HEK293 (cell line): Measurements from ENCODE around the gene SLC35F3.
A peak's percentile ranks its signal among the peaks of the same experiment; 100 is the strongest.

Experiments used
- GLI4 ChIP-seq: fragments of 450-650 bp; formaldehyde crosslinking; IDR thresholded peaks from 2 replicates; pipeline ENCODE4 v1.5.1; 2016; ENCODE audit warnings: missing biosample characterization, missing genetic modification characterization
- GLIS1 ChIP-seq: fragments of 450-650 bp; formaldehyde crosslinking; IDR thresholded peaks from 2 replicates; pipeline ENCODE4 v1.5.1; 2016; ENCODE audit warnings: missing biosample characterization, missing genetic modification characterization
- TCF7L2 ChIP-seq: IDR thresholded peaks from 2 replicates; pipeline ENCODE4 v1.6.1; 2011; ENCODE audit warnings: low read depth, mild to moderate bottlenecking, inconsistent platforms, low read length, moderate library complexity, borderline replicate concordance
- YY1 ChIP-seq: fragments of 450-650 bp; formaldehyde crosslinking; IDR thresholded peaks from 2 replicates; pipeline ENCODE4 v1.5.1; 2018; ENCODE audit warnings: missing biosample characterization, missing genetic modification characterization
- ZBTB17 ChIP-seq: fragments of 450-650 bp; formaldehyde crosslinking; IDR thresholded peaks from 2 replicates; pipeline ENCODE4 v1.5.1; 2016; ENCODE audit warnings: missing biosample characterization, missing genetic modification characterization
- ZNF184 ChIP-seq: fragments of 450-650 bp; IDR thresholded peaks from 2 replicates; pipeline ENCODE4 v1.5.1; 2018; ENCODE audit warnings: missing biosample characterization, mild to moderate bottlenecking, missing genetic modification characterization
- ZNF202 ChIP-seq: fragments of 450-650 bp; formaldehyde crosslinking; IDR thresholded peaks from 2 replicates; pipeline ENCODE4 v1.5.1; 2016; ENCODE audit warnings: missing biosample characterization, missing genetic modification characterization, borderline replicate concordance
- ZNF221 ChIP-seq: fragments of 450-650 bp; formaldehyde crosslinking; IDR thresholded peaks from 2 replicates; pipeline ENCODE4 v1.5.1; 2017; ENCODE audit warnings: missing biosample characterization, missing genetic modification characterization, borderline replicate concordance
- ZNF266 ChIP-seq: fragments of 450-650 bp; formaldehyde crosslinking; IDR thresholded peaks from 2 replicates; pipeline ENCODE4 v1.5.1; 2016; ENCODE audit warnings: missing biosample characterization, missing genetic modification characterization, low read depth
- ZNF335 ChIP-seq: fragments of 450-650 bp; formaldehyde crosslinking; conservative IDR thresholded peaks from 2 replicates; pipeline ENCODE4 v1.5.1; 2016; ENCODE audit warnings: missing biosample characterization, missing genetic modification characterization
- ZNF350 ChIP-seq: fragments of 450-650 bp; formaldehyde crosslinking; IDR thresholded peaks from 2 replicates; pipeline ENCODE4 v1.5.0; 2017; ENCODE audit warnings: missing biosample characterization, mild to moderate bottlenecking, missing genetic modification characterization
- ZNF404 ChIP-seq: fragments of 450-650 bp; formaldehyde crosslinking; IDR thresholded peaks from 2 replicates; pipeline ENCODE4 v1.5.1; 2017; ENCODE audit warnings: missing biosample characterization, missing genetic modification characterization
- ZNF514 ChIP-seq: fragments of 450-650 bp; formaldehyde crosslinking; IDR thresholded peaks from 2 replicates; pipeline ENCODE4 v1.5.1; 2016; ENCODE audit warnings: missing biosample characterization, missing genetic modification characterization
- ZNF654 ChIP-seq: fragments of 450-650 bp; formaldehyde crosslinking; IDR thresholded peaks from 2 replicates; pipeline ENCODE4 v1.5.1; 2016; ENCODE audit warnings: low read depth, missing biosample characterization, missing genetic modification characterization
- ZNF658 ChIP-seq: fragments of 450-650 bp; formaldehyde crosslinking; IDR thresholded peaks from 2 replicates; pipeline ENCODE4; 2016; ENCODE audit warnings: missing biosample characterization, missing genetic modification characterization
- ZNF670 ChIP-seq: fragments of 450-650 bp; formaldehyde crosslinking; IDR thresholded peaks from 2 replicates; pipeline ENCODE4 v1.5.1; 2016; ENCODE audit warnings: missing biosample characterization, missing genetic modification characterization, low read depth
- TF ChIP-seq, protein P1 (sequence below): fragments of 450-650 bp; formaldehyde crosslinking; IDR thresholded peaks from 2 replicates; pipeline ENCODE4 v1.5.1; 2016; ENCODE audit warnings: missing biosample characterization, missing genetic modification characterization, borderline replicate concordance
- TF ChIP-seq, protein P2 (sequence below): fragments of 450-650 bp; formaldehyde crosslinking; optimal IDR thresholded peaks from 2 replicates; pipeline ENCODE3; 2016; ENCODE audit warnings: missing biosample characterization, mild to moderate bottlenecking, missing genetic modification characterization
- TF ChIP-seq, protein P3 (sequence below): fragments of 450-650 bp; formaldehyde crosslinking; IDR thresholded peaks from 2 replicates; pipeline ENCODE4 v1.5.1; 2016; ENCODE audit warnings: missing biosample characterization, missing genetic modification characterization
- TF ChIP-seq, protein P4 (sequence below): fragments of 450-650 bp; formaldehyde crosslinking; IDR thresholded peaks from 2 replicates; pipeline ENCODE4 v1.5.1; 2016; ENCODE audit warnings: missing biosample characterization, missing genetic modification characterization
- TF ChIP-seq, protein P5 (sequence below): sonication (generic); formaldehyde crosslinking; IDR thresholded peaks from 2 replicates; pipeline ENCODE4 v1.8.1; 2022; ENCODE audit warnings: mild to moderate bottlenecking, moderate library complexity, missing genetic modification reagents
- TF ChIP-seq, protein P6 (sequence below): fragments of 450-650 bp; formaldehyde crosslinking; IDR thresholded peaks from 2 replicates; pipeline ENCODE4 v1.5.1; 2017; ENCODE audit warnings: missing biosample characterization, missing genetic modification characterization
- TF ChIP-seq, protein P7 (sequence below): fragments of 450-650 bp; formaldehyde crosslinking; IDR thresholded peaks from 2 replicates; pipeline ENCODE4 v1.5.1; 2016; ENCODE audit warnings: missing biosample characterization, missing genetic modification characterization

SLC35F3 gene

DNA sequence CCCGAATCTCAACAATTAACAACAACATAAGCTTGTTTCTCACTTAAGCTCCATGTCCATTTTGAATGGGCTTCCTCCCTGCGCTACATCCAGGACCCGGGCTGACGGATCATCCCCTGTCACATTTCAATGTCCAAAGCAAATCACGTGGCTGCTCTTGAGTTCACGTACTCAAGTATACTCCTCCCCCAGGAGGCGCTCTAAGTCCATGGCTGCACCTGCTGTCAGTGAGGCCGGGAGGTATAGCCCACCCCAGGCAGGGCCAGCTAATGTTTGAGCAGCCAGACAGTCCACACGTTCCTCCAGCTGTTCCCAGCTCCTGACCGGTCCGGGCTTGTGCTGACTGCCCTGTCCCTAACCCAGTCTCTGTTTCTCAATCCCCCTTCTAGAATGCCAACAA is 220.8 kb downstream of the SLC35F3 start (continued):
- TF ChIP-seq, protein P1, sequence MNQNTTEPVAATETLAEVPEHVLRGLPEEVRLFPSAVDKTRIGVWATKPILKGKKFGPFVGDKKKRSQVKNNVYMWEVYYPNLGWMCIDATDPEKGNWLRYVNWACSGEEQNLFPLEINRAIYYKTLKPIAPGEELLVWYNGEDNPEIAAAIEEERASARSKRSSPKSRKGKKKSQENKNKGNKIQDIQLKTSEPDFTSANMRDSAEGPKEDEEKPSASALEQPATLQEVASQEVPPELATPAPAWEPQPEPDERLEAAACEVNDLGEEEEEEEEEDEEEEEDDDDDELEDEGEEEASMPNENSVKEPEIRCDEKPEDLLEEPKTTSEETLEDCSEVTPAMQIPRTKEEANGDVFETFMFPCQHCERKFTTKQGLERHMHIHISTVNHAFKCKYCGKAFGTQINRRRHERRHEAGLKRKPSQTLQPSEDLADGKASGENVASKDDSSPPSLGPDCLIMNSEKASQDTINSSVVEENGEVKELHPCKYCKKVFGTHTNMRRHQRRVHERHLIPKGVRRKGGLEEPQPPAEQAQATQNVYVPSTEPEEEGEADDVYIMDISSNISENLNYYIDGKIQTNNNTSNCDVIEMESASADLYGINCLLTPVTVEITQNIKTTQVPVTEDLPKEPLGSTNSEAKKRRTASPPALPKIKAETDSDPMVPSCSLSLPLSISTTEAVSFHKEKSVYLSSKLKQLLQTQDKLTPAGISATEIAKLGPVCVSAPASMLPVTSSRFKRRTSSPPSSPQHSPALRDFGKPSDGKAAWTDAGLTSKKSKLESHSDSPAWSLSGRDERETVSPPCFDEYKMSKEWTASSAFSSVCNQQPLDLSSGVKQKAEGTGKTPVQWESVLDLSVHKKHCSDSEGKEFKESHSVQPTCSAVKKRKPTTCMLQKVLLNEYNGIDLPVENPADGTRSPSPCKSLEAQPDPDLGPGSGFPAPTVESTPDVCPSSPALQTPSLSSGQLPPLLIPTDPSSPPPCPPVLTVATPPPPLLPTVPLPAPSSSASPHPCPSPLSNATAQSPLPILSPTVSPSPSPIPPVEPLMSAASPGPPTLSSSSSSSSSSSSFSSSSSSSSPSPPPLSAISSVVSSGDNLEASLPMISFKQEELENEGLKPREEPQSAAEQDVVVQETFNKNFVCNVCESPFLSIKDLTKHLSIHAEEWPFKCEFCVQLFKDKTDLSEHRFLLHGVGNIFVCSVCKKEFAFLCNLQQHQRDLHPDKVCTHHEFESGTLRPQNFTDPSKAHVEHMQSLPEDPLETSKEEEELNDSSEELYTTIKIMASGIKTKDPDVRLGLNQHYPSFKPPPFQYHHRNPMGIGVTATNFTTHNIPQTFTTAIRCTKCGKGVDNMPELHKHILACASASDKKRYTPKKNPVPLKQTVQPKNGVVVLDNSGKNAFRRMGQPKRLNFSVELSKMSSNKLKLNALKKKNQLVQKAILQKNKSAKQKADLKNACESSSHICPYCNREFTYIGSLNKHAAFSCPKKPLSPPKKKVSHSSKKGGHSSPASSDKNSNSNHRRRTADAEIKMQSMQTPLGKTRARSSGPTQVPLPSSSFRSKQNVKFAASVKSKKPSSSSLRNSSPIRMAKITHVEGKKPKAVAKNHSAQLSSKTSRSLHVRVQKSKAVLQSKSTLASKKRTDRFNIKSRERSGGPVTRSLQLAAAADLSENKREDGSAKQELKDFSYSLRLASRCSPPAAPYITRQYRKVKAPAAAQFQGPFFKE (tag by site-specific recombination): no peak
- TF ChIP-seq, protein P2, sequence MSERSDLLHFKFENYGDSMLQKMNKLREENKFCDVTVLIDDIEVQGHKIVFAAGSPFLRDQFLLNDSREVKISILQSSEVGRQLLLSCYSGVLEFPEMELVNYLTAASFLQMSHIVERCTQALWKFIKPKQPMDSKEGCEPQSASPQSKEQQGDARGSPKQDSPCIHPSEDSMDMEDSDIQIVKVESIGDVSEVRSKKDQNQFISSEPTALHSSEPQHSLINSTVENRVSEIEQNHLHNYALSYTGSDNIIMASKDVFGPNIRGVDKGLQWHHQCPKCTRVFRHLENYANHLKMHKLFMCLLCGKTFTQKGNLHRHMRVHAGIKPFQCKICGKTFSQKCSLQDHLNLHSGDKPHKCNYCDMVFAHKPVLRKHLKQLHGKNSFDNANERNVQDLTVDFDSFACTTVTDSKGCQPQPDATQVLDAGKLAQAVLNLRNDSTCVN (tag by site-specific recombination): no peak
- TF ChIP-seq ZNF266 (tag by site-specific recombination) (no peak), ZNF654 (tag by site-specific recombination) (no peak), GLI4 (tag by site-specific recombination) (no peak), ZBTB17 (tag by site-specific recombination) (peak; percentile 50), ZNF658 (no peak), ZNF350 (no peak), GLIS1 (tag by site-specific recombination) (peak; percentile 72; the same call in 1 of the 2 replicates), ZNF670 (tag by site-specific recombination) (no peak), ZNF335 (tag by site-specific recombination) (no peak; the same call in none of the 2 replicates), ZNF202 (tag by site-specific recombination) (no peak), ZNF514 (tag by site-specific recombination) (no peak), ZNF221 (no peak), YY1 (tag by site-specific recombination) (no peak), ZNF184 (no peak), TCF7L2 (no peak), ZNF404 (no peak)
- TF ChIP-seq, protein P3, sequence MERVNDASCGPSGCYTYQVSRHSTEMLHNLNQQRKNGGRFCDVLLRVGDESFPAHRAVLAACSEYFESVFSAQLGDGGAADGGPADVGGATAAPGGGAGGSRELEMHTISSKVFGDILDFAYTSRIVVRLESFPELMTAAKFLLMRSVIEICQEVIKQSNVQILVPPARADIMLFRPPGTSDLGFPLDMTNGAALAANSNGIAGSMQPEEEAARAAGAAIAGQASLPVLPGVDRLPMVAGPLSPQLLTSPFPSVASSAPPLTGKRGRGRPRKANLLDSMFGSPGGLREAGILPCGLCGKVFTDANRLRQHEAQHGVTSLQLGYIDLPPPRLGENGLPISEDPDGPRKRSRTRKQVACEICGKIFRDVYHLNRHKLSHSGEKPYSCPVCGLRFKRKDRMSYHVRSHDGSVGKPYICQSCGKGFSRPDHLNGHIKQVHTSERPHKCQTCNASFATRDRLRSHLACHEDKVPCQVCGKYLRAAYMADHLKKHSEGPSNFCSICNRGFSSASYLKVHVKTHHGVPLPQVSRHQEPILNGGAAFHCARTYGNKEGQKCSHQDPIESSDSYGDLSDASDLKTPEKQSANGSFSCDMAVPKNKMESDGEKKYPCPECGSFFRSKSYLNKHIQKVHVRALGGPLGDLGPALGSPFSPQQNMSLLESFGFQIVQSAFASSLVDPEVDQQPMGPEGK: no peak
- TF ChIP-seq, protein P4, sequence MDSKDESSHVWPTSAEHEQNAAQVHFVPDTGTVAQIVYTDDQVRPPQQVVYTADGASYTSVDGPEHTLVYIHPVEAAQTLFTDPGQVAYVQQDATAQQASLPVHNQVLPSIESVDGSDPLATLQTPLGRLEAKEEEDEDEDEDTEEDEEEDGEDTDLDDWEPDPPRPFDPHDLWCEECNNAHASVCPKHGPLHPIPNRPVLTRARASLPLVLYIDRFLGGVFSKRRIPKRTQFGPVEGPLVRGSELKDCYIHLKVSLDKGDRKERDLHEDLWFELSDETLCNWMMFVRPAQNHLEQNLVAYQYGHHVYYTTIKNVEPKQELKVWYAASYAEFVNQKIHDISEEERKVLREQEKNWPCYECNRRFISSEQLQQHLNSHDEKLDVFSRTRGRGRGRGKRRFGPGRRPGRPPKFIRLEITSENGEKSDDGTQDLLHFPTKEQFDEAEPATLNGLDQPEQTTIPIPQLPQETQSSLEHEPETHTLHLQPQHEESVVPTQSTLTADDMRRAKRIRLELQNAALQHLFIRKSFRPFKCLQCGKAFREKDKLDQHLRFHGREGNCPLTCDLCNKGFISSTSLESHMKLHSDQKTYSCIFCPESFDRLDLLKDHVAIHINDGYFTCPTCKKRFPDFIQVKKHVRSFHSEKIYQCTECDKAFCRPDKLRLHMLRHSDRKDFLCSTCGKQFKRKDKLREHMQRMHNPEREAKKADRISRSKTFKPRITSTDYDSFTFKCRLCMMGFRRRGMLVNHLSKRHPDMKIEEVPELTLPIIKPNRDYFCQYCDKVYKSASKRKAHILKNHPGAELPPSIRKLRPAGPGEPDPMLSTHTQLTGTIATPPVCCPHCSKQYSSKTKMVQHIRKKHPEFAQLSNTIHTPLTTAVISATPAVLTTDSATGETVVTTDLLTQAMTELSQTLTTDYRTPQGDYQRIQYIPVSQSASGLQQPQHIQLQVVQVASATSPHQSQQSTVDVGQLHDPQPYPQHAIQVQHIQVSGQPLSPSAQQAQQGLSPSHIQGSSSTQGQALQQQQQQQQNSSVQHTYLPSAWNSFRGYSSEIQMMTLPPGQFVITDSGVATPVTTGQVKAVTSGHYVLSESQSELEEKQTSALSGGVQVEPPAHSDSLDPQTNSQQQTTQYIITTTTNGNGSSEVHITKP: peak; percentile 45; the same call in 1 of the 2 replicates
- TF ChIP-seq, protein P5, sequence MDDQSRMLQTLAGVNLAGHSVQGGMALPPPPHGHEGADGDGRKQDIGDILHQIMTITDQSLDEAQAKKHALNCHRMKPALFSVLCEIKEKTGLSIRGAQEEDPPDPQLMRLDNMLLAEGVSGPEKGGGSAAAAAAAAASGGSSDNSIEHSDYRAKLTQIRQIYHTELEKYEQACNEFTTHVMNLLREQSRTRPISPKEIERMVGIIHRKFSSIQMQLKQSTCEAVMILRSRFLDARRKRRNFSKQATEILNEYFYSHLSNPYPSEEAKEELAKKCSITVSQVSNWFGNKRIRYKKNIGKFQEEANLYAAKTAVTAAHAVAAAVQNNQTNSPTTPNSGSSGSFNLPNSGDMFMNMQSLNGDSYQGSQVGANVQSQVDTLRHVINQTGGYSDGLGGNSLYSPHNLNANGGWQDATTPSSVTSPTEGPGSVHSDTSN (CRISPR knock-in tag): no peak
- TF ChIP-seq, protein P6, sequence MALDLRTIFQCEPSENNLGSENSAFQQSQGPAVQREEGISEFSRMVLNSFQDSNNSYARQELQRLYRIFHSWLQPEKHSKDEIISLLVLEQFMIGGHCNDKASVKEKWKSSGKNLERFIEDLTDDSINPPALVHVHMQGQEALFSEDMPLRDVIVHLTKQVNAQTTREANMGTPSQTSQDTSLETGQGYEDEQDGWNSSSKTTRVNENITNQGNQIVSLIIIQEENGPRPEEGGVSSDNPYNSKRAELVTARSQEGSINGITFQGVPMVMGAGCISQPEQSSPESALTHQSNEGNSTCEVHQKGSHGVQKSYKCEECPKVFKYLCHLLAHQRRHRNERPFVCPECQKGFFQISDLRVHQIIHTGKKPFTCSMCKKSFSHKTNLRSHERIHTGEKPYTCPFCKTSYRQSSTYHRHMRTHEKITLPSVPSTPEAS: no peak
- TF ChIP-seq, protein P7, sequence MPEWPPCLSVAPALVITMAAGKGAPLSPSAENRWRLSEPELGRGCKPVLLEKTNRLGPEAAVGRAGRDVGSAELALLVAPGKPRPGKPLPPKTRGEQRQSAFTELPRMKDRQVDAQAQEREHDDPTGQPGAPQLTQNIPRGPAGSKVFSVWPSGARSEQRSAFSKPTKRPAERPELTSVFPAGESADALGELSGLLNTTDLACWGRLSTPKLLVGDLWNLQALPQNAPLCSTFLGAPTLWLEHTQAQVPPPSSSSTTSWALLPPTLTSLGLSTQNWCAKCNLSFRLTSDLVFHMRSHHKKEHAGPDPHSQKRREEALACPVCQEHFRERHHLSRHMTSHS (tag by site-specific recombination): no peak
